Measurements from ENCODE around the gene LTK. TPM values are rescaled to one million over a fixed set of nuclear protein-coding genes. Genes with fewer than 3 reads are reported as not detected.

The LTK gene
- 0.50 and 0.59 TPM in 2 replicates for total RNA-seq

DNA sequence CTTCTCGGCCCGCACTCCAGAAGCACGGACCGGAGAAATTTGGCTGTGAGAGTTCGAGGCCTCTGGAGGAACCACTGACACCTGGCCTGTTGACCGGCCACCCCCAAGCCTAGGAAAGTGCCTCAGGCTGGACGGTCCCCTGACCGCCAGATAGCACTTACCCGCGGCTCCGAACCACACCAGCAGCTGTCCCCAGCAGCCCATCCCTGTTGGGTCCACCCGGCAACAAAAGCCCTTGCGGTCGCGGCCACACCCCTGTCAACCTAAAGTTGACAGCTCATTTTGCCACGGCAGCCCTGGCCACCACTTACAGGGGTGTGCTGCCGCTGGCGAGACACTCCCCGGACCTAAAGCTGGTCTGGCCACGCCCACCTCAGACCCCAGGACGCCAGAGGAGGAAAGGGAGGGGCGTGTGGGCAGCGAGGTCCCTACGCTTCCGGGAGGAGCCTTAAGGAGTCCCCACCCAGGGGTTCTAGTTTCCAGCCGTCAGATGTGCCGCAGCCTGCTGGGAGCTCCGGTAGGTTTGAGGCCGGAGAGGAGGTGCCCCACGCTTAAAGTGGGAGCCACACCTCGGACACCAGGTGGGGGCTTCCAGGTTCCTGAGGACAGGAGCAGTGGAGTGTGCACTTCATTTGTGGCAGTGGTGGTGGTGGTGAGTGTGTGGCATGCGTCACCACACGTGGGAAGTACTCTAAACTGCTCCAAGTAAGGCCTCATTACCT, at the start of gene LTK:
Gene LTK (minus strand): TSS at position 322 of the 722 bp plus-strand sequence. CDS start 118 bp downstream, at position 204.

DNA sequence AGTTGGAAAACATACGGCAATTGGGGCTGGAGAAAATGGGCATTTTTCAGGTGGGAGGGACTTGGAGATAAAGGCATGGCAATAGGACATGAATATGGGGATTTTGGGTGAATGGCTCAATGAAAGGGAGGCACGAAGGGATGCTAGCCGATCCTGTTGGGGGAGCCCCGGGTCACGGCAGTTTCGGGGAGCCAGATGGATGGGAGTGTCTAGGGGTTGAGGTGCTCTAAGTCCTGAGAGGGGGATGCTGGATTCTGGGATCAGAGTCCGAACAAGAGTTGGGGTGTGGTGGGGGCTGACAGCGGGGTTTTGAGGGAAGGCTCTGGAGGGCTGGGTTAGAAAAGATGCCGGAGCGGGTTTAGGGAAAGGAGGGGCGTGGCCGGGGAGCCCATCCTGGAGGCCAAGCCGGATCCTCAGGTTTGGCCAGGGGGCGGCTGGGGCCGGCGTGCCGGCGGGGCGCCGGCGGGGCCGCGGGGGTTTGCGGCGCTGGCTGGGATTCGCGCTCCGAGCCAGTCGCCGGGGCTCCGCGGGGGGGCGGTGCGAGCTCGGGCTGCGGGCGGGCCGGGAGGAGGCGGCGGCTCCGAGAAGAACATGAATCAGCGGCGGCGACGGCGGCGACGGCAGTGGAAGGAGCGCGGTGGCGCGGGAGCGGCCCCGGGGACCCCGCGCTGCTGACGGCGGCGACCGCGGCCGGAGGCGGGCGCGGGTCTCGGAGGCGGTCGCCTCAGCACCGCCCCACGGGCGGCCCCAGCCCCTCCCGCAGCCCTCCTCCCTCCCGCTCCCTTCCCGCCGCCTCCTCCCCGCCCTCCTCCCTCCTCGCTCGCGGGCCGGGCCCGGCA, 45.0 kb upstream of the LTK start, which contains the start of gene TYRO3:
Gene TYRO3 (plus strand): TSS at position 813 of the 839 bp plus-strand sequence. CDS start 46 bp downstream, outside the sequence.

DNA sequence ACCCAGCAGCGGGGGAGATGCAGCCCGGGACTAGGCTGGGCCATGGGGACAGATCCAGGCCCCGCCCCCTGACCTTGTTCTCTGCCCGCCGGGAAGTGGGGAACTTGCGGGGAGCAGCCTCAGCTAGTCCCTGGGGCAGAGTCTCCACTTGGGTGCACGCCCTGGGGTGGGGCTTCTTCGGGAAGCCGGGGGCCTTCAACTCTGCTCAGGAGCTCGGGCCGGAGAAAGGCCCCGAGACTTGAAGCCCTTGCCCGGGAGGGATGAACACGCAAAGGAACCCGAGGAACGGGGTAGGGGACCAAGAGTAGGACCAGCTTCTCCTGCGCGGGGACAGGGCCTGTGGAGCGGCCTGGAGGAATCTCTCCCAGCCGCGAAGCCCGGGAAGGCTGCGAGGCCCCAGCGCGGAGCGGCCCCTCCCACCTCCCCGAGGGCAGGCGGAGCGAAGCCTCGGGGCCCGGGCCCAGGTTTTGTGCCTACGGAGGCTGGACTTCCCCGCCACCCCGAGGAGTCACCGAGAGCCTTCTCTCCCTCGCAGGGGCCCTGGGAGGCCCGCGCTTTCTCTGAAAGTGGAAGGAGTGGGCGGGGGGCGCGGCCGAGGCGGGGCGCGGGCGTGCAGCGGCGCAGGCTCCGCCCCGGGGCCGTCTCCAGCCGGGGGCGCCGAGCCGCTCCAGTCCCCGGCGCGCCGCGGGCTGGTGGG, 20.3 kb downstream of the LTK start, which contains the start of gene ITPKA:
Gene ITPKA (plus strand): TSS at position 670 of the 697 bp plus-strand sequence. CDS start 54 bp downstream, outside the sequence.

Other genes starting within 250 kb of the LTK start
- gene OIP5, start 181.2 kb downstream of the LTK start, total RNA-seq: 21.3 and 24.2 TPM in 2 replicates
- 106 and 111 TPM in 2 replicates for gene NUSAP1, start 180.9 kb downstream of the LTK start, total RNA-seq
- 20.1 and 25.4 TPM in 2 replicates for gene NDUFAF1, start 111.3 kb downstream of the LTK start, total RNA-seq
- gene RTF1, start 96.7 kb downstream of the LTK start, total RNA-seq: 13.4 and 15.5 TPM in 2 replicates
- 12.4 and 15.6 TPM in 2 replicates for gene ITPKA, start 20.0 kb downstream of the LTK start, total RNA-seq
- 16.8 TPM in 2 replicates for gene RPAP1, start 30.4 kb upstream of the LTK start, total RNA-seq
- gene TYRO3, start 45.4 kb upstream of the LTK start, total RNA-seq: 3.9 and 6.4 TPM in 2 replicates
- 7.4 and 7.7 TPM in 2 replicates for gene MGA, start 146.6 kb upstream of the LTK start, total RNA-seq

Data from bronchus fibroblast of lung (primary cell).